GM19328 (cell line): Measurements from ENCODE around the gene SPRN.
A peak's percentile ranks its signal among the peaks of the same experiment; 100 is the strongest.
"Not testable (repeated sequence)": the region's sequence is repeated elsewhere in the genome, so short reads cannot be mapped to it uniquely, and the experiment has no call there.

ENCODE experiments used
- ATAC-seq: cut with Tn5 transposase; IDR thresholded peaks from one replicate; pipeline ENCODE4 v1.9.1; 2021; ENCODE audit warnings: mild to moderate bottlenecking, moderate library complexity; ENCODE audit not compliant: unreplicated experiment

SPRN gene

DNA sequence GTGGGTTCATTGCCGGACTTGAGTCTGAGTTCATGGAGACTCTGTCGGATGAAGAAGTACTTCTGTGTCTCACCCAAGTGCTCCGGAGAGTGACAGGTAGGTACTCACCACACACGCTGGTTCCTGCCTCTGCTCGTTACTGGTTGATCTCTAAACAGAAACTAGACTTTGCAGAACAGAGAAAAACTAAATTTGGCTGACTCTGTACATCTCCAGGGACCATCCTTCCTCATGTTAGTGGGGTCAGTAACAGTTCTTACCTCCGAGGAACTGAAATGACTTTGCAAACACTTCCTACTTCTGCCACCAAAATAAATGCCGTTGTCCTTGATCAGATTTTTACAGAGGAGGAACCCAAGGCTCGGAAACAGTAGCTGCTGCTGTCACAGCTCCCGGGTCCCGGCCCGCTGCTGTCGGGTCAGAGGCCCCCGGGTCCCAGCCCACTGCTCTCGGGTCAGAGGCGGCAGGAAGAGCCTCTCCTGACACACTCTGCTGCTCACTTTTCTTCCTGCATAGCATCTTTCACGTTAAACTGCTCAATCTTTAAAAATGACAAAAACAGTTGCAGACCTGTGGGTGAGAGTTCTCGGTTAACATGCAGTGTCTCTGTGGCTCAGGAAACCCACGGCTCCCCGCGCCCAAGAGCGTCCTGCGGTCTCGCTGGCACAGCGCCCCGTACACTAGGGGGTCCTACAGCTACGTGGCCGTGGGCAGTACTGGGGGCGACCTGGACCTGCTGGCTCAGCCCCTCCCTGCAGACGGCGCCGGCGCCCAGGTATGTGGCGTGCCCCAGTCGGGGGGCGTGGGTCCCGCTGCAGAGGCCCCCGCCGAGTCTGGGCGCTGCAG is 35.2 kb downstream of the SPRN start:
- peak; percentile 74 for ATAC-seq

- peak; percentile 5 for ATAC-seq
Measured at GRCh38 chr10:133388236-133388972, 36.0 kb downstream of the SPRN start.

GRCh38 chr10:133386951-133387350 is 37.5 kb downstream of the SPRN start:
- ATAC-seq, result not testable (repeated sequence)

GRCh38 chr10:133385214-133385613 is 39.2 kb downstream of the SPRN start:
- ATAC-seq, result no peak

GRCh38 chr10:133384071-133384470 is 40.4 kb downstream of the SPRN start:
- ATAC-seq, result no peak

DNA sequence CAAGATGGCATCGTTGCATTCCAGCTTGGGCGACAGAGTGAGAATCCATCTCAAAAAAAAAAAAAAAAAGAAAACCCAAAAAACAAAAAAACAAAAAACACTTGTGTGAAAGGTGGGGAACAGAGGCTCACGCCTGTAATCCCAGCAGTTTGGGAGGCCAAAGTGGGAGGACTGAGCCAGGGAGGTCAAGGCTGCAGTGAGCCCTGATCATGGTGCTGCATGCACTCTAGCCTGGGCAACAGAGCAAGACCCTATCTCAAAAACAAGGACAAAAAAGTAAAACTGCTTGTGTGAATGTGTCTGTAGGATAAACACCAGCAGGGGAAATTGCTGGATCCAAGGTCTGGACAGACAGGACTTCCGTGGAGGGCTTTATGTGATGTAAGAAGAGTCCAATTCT is 40.9 kb downstream of the SPRN start:
- no peak for ATAC-seq

DNA sequence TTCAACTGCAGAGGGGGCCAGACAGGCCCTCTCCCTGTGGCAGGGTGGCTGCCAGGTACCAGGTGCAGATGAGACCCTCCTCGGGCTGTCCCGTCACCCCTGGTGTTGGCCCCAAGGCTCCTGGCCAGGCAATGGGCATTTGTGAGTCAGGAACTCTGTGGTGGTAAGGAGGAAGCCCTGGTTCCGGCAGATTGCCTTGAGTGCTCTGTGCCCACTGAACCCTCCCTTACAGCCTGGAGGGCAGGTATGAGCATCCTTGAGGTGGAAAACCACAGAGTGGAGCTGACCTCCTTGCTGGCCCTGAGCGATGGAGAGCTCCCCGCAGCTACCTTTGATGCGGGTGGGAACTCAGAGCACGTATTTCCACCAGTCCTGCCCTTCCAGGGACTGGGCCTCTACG is 43.4 kb downstream of the SPRN start:
- no peak for ATAC-seq

DNA sequence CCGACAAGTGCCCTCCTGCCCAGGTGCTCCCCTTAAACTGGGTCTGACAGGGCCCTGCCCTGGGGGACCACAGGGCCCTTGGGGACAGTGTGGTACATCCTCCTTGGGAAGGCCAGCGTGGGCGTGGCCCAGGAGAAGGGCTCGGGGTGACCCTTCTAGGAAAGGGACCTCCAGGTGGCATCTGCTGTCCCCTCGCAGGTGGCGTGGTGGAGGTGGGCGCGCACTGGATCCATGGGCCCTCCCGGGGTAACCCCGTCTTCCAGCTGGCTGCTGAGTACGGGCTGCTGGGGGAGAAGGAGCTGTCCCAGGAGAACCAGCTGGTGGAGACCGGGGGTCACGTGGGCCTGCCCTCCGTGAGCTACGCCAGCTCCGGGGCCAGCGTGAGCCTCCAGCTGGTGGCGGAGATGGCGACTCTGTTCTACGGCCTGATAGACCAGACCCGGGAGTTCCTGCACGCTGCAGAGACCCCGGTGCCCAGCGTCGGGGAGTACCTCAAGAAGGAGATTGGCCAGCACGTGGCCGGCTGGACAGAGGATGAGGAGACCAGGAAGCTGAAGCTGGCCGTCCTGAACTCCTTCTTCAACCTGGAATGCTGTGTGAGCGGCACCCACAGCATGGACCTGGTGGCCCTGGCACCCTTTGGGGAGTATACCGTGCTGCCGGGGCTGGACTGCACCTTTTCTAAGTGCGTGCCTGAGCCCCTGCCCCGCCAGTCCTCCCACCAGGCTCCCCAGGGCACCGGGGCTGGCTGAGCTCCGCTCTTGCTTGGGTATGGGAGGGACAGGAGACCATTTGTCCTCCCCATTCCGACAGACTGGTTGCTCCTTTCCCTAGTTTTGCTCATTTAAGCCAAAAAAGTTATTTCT is 44.4 kb downstream of the SPRN start:
- no peak for ATAC-seq

DNA sequence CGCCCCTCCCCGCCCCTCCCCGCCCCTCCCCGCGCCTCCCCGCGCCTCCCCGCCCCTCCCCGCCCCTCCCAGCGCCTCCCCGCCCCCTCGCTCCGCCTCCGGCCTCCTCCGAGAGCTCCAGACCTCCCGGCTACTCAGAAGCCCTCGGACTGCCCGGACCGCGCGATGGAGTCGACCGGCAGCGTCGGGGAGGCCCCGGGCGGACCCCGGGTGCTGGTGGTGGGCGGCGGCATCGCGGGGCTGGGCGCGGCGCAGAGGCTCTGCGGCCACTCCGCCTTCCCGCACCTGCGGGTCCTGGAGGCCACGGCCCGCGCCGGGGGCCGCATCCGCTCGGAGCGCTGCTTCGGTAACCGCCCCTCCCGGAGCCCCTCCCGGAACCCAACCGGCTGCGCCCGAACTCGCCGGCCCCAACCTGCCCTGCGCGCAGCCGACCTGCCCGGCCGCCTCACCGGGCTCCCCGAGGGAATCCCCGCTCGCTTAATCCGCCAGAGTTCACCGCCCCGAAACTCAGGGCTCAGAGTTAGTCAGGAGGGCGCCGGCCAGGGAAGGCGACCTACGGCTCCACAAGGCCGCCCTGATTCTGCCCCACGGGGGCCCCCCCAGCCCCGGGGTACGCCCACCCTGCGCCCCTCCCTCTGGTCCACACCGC is 45.1 kb downstream of the SPRN start, which contains the start of gene PAOX:
TSS of gene PAOX (plus strand) at position 111 of the 649 bp plus-strand sequence. CDS start at position 166, 55 bp downstream.
- ATAC-seq, result peak; percentile 52

- peak; percentile 41 for ATAC-seq
Measured at GRCh38 chr10:133378251-133379096, 46.0 kb downstream of the SPRN start.

DNA sequence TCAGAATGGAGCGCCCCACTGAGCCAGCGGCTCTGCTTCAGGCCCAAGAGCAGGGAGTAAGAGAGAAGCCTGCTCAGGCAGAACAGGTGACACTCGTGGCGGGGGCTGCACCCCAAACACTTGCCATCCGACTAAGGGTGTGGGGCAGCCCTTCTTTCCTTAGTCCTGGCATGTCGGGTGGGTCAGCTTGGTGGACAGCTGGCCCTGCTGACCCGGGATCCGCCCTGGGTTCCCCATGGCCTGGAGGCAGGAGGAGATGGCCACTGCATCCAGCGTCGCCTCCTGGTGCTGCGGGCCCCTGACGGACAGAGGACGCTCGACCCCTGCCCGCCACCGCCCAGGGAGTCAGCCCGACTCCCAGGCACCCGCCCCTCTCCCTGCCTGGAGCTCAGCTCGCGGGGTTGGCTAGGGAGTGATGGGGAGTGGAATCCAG is 46.6 kb downstream of the SPRN start:
- no peak for ATAC-seq

GRCh38 chr10:133377025-133377817 is 47.2 kb downstream of the SPRN start:
- no peak for ATAC-seq

DNA sequence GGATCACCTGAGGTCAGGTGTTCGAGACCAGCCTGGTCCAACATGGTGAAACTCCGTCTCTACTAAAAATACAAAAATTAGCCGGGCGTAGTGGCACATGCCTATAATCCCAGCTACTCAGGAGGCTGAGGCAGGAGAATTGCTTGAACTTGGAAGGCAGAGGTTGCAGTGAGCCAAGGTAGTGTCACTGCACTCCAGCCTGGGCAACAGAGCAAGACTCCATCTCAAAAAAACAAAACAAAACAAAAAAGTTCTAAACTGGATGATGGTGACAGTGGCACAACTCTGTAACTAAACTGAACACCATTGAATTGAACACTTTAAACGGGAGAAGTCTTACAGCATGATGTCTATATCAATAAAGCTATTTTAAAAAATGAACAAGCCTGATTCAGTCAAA is 48.2 kb downstream of the SPRN start:
- ATAC-seq, result not testable (repeated sequence)

- no peak for ATAC-seq
Measured at GRCh38 chr10:133375357-133376115, 48.9 kb downstream of the SPRN start.

GRCh38 chr10:133373174-133374090 is 51.0 kb downstream of the SPRN start, which contains the start of gene ECHS1:
TSS of gene ECHS1 (minus strand) at chr10:133373354. CDS start at chr10:133373333, 21 bp downstream.
- ATAC-seq, result peak; percentile 97

DNA sequence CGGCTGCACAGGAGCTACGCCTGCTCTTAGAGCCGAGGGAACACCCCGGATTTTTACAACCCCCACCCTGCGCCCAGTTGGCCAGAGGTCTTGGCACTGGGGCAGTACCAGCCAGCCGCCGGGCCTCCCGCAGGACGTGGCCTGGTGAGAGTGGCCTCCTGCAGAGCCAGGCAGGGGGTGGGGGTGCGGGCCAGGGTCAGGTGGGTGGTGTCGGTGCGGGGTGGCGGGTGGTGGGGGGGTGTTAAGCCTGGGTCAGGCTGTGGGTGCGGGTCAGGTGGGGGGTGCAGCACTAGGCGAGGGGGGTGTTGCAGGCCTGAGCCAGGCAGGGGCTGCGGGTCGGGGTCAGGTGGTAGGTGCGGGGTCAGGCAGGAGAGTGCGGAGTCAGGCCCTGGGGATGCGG is 51.9 kb downstream of the SPRN start:
- ATAC-seq, result no peak
